ENCODE results near the gene TCAP.

TCAP gene

GRCh38 chr17:39714234-39714633 lies 49.1 kb downstream of the TCAP start:
- no peak for DNase-seq (ENCODE audit: extremely low read depth, low read depth)
- no peak for TF ChIP-seq CTCF (IDR thresholded peaks at IDR 0.05; ENCODE audit: low read depth, low read length)

GRCh38 chr17:39715375-39716072 lies 50.4 kb downstream of the TCAP start:
- no peak for TF ChIP-seq CTCF (IDR thresholded peaks at IDR 0.05; ENCODE audit: low read depth, low read length)
- no peak for DNase-seq (ENCODE audit: extremely low read depth, low read depth)

All from AG09319 (cell line).